Measurements from ENCODE around the gene PID1. TPM values are rescaled to one million over a fixed set of nuclear protein-coding genes. Genes with fewer than 3 reads are reported as not detected.

PID1 gene
- total and polyA plus RNA-seq, 8 donors: 10.2 to 51.2 (median 35.4) TPM

GRCh38 chr2:229133155-229133772 is 137.8 kb downstream of the PID1 start:
- H3K27me3 ChIP-seq: no peaks in the 10 kb centered on the region
- intact Hi-C loops (cut with DNase I; ENCODE audit: low total_unique reads): loop anchor here (5.0 kb wide), 1 partner anchor 454 kb away; no protein-coding TSS in a partner anchor
- H3K4me3 ChIP-seq: no peak overlapping the region
- H3K36me3 ChIP-seq: peaks cover 0 to 4% (median 0%) of the 10 kb centered on the region in 4 donors
- peak in 1 of 2 donors; percentile 79 for DNase-seq
- peaks cover 0 to 5% (median 0%) of the 10 kb centered on the region in 4 donors for H3K9me3 ChIP-seq
- peaks cover 0 to 13% (median 0%) of the 10 kb centered on the region in 4 donors for H3K4me1 ChIP-seq
- TF ChIP-seq POLR2AphosphoS5 (IDR thresholded peaks at IDR 0.05) (no peak), POLR2A (IDR thresholded peaks at IDR 0.05) (no peak), EP300 (IDR thresholded peaks at IDR 0.05) (no peak), CTCF (IDR thresholded peaks at IDR 0.05) (peak in 4 of 7 experiments; percentile 32 to 36 (median 34))
- 35 to 51% (median 41%) methylated on average over 5 of the region's 5 CpGs for WGBS, 5 donors
- H3K27ac ChIP-seq: no peak overlapping the region

GRCh38 chr2:229132236-229132635 is 138.9 kb downstream of the PID1 start:
- 66 to 90% (median 78%) methylated on average over 6 of the region's 6 CpGs for WGBS, 5 donors
- TF ChIP-seq POLR2AphosphoS5 (IDR thresholded peaks at IDR 0.05): no peak
- no peak overlapping the region for H3K4me3 ChIP-seq
- peaks cover 0 to 13% (median 0%) of the 10 kb centered on the region in 4 donors for H3K4me1 ChIP-seq
- peaks cover 0 to 4% (median 0%) of the 10 kb centered on the region in 4 donors for H3K36me3 ChIP-seq
- intact Hi-C loops (cut with DNase I; ENCODE audit: low total_unique reads): loop anchor here (5.0 kb wide), 1 partner anchor 455 kb away; no protein-coding TSS in a partner anchor
- no peak for DNase-seq
- no peaks in the 10 kb centered on the region for H3K27me3 ChIP-seq
- peaks cover 0 to 5% (median 0%) of the 10 kb centered on the region in 4 donors for H3K9me3 ChIP-seq
- H3K27ac ChIP-seq: no peak overlapping the region

GRCh38 chr2:229130522-229130921 is 140.6 kb downstream of the PID1 start:
- intact Hi-C loops (cut with DNase I; ENCODE audit: low total_unique reads): loop anchor here (5.0 kb wide), 1 partner anchor 457 kb away; no protein-coding TSS in a partner anchor
- TF ChIP-seq POLR2A (IDR thresholded peaks at IDR 0.05) (no peak), CTCF (IDR thresholded peaks at IDR 0.05) (no peak), POLR2AphosphoS5 (IDR thresholded peaks at IDR 0.05) (no peak), EP300 (IDR thresholded peaks at IDR 0.05) (no peak)
- Histone ChIP-seq H3K9me3 (no peaks in the 10 kb centered on the region), H3K4me1 (peaks cover 0 to 13% (median 0%) of the 10 kb centered on the region in 4 donors), H3K36me3 (no peaks in the 10 kb centered on the region), H3K4me3 (no peak overlapping the region), H3K27ac (no peak overlapping the region), H3K27me3 (no peaks in the 10 kb centered on the region)
- peak in 1 of 2 donors; percentile 60 for DNase-seq
- 37 to 60% (median 52%) methylated on average over 6 of the region's 6 CpGs for WGBS, 5 donors

GRCh38 chr2:229129738-229130371 is 141.2 kb downstream of the PID1 start:
- Histone ChIP-seq H3K36me3 (no peaks in the 10 kb centered on the region), H3K9me3 (peaks cover 0 to 5% (median 0%) of the 10 kb centered on the region in 4 donors), H3K27me3 (no peaks in the 10 kb centered on the region), H3K27ac (no peak overlapping the region), H3K4me3 (no peak overlapping the region), H3K4me1 (peaks cover 0 to 13% (median 0%) of the 10 kb centered on the region in 4 donors)
- TF ChIP-seq CTCF (IDR thresholded peaks at IDR 0.05) (no peak), EP300 (IDR thresholded peaks at IDR 0.05) (no peak), POLR2A (IDR thresholded peaks at IDR 0.05) (no peak), POLR2AphosphoS5 (IDR thresholded peaks at IDR 0.05) (no peak)
- peak in 1 of 2 donors; percentile 45 for DNase-seq
- intact Hi-C loops (cut with DNase I; ENCODE audit: low total_unique reads): loop anchor here (5.0 kb wide), 1 partner anchor 457 kb away; no protein-coding TSS in a partner anchor
- WGBS, 5 donors: 42 to 49% (median 48%) methylated on average over 12 of the region's 12 CpGs
